ENCODE measurements around the gene PLA2G4A.

GRCh38 chr1:186807163-186807562, 21.6 kb upstream of the PLA2G4A start:
- TF ChIP-seq EZH2 (IDR thresholded peaks at IDR 0.05): no peak
- TF ChIP-seq POLR2AphosphoS5 (IDR thresholded peaks at IDR 0.05; ENCODE audit: borderline replicate concordance, low read depth, low read length): no peak
- TF ChIP-seq FOXP2 (optimal IDR thresholded peaks at IDR 0.05; ENCODE audit: control extremely low read depth, extremely low read length, insufficient read depth): no peak

Data from SK-N-MC (cell line).